ENCODE results near the gene PHLDA1.
A peak's percentile ranks its signal among the peaks of the same experiment; 100 is the strongest.

Gene PHLDA1

GRCh38 chr12:76037130-76038103, 5.8 kb upstream of the PHLDA1 start:
- peak; percentile 75 to 88 (median 84) for DNase-seq

DNA sequence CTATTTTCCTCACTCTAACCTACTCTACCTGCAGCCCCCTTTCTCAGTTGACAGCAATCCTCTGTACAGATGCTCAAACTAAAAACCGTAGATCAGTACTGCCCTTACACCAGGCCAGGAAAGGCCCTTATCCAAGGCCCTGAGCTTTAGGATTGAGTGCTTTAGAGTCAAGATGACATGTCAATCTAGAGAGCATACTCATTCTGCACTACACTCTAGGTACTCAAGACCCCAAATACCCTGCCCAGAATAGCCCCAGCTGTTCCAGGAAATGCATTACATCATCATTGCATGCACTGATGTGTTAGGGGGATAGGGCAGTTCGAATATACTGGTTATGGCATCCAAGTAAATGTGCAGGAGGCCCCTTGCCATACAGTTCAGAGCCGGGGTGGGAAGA, 3.5 kb upstream of the PHLDA1 start:
- DNase-seq = no peak

DNA sequence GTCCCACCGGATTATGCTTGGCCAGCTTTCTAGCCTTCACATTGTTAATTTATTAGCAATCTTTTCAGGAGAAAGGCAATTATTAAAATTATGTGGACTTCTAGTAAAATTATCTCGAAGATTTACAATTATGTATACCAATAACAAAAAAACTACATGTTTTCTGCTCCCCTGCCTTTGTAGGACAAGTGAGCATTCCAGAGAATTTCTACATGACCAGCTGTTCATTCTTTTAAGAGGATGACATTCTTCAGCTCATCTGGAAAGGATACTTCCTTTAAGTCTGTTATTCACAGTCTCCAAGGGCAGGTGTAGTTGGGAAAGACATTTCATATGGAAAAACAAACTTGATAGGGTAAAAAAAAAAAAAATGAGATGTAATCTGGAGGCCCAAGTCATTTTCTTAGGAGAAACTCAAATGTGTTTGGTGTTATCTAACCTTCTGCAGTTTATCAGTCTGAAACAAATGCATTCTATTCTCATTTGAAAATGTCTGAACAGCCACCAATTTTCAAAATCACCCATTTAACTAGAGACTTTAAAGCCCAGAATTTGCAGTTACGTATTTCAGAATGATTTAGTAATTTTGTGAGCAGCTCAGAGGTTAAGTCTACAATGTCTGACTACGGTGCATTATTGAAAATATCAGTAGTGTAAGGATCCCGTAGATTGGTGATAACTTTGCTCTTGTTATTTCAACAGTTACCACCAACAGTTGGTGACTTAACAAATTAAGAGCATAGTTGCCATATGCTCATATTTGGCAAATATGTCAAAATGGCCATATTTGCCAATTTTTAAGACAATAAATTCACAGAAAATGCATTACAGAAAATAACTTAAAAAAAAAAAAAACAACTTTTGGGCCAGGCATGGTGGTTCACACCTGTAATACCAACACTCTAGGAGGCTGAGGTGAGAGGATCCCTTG, 1.8 kb upstream of the PHLDA1 start:
- no peak for DNase-seq

GRCh38 chr12:76032043-76032981, 736 bp upstream of the PHLDA1 start:
- peak; percentile 75 to 79 (median 75) for DNase-seq

DNA sequence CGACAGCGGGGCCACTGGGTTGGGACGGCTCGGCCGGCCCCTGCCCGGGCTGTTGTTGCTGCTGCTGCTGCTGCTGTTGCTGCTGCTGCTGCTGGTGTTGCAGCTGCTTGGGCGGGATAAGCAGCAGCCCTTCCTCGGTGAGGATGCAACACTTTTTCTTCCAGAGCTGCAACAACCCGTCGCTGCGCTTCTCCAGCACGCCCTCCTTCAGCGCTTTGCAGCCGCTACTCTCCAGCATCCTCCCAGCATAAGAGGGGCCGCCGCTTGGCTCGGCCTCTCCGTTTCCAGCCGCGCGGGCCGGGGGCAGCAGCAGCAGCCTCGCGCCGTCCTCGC, 529 bp downstream of the PHLDA1 start:
- no peak for DNase-seq

GRCh38 chr12:76030341-76031080, 1.1 kb downstream of the PHLDA1 start:
- DNase-seq = peak; percentile 51 to 68 (median 59)

DNA sequence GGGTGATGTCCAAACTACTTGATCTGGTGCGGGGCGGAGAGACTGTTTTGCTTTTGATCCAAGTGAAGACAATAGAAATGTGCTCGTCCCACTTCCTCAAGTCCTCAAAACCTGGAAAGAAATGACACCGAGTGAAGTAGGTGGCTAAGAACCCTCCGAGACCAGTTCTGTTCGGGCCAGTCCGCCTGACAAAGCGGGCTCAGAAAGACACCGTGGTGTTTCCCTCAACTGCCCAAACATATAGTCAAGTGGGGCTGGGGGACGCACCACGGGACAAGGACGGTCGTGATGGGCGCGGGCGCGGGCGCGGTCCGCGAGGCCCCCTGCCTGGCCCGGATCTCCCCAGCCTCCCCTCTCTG, 1.6 kb downstream of the PHLDA1 start:
- peak in 2 of 3 donors; percentile 46 to 59 for DNase-seq

DNA sequence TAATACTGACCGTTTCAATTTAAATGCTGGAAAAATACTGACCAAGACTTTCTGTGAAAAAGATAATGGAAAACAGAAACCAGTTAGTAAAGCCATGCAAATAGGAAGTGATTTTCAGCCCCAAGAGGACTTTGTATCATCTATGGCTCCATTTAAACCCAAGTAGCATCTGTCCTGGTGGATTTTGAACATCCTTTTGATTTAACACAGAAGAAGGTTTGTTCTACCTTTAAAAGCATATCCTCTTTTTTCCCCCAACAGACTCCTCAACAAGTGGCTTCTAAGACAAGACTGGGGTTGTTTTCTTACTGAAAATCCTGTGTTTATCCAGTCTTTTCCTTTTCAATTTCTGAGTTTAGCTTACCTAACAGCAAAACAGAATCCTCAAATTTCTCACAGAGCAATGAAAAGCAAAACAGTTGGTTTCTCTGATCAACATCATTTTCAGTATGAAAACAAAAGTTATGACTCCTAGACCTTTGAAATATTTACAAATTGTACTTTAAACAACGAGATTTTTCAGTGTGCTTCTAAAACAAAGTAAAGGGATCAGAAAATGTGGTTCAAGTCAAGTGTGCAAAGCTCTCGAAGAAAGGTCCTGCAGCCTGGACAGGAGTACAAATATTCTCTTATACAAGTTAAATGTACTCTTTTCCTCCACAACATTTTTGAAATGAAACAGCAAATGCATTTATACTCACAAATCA, 2.9 kb downstream of the PHLDA1 start:
- DNase-seq = peak in 2 of 3 donors; percentile 29 to 39

DNA sequence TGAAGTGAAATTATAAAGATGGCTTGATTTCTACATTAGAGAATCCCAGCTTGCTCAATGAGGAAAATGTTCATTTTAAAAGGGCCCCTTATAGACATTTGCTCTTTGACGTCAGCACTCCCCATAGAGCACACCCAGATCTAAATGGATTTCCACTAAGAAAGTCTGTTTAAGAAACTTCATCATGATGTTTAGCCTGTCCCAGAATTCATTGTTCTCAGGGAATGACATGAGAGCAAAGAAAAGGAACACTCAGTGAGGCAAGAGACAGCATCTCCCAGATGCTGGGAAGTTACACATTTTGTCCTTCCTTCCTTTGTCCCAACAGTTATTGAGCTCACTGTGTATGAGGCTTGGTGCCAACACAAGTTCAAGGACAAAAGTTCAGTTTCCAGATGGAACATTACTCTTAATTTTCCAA, 4.9 kb downstream of the PHLDA1 start:
- peak in 2 of 3 donors; percentile 27 to 47 for DNase-seq

GRCh38 chr12:76025601-76026575, 5.7 kb downstream of the PHLDA1 start:
- peak in 1 of 3 donors; percentile 39 for DNase-seq

- DNase-seq = peak; percentile 59 to 80 (median 80)
Measured at GRCh38 chr12:76024942-76025600, 6.5 kb downstream of the PHLDA1 start.

GRCh38 chr12:76024102-76024781, 7.3 kb downstream of the PHLDA1 start:
- DNase-seq = no peak

DNA sequence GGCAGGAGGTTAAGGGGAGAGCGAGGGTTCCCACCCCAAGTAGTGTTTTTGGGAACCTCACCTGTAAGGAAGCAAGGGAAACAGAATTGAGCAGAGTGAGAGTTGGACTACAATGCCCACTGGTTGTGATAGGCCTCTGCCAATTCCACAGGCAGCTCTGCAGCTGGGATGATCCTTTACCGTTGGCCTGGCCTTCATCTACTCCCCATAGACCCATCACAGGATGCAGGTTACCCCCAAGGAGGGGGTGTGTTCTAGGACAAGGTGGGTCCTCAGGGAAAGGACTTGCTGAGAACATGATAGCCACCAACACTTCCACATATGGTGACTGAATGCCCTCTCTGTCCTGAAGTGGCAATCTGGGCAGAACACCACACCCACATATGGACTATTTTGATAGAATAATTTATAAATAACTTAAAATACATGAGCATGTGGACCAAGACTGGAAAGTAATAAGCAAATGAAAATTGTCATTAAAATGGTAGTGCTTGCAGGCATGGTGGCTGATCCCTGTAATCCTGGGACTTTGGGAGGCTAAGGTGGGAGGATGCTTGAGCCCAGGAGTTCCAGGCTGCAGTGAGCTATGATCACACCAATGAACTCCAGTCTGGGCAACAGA, 8.4 kb downstream of the PHLDA1 start:
- DNase-seq = no peak

DNA sequence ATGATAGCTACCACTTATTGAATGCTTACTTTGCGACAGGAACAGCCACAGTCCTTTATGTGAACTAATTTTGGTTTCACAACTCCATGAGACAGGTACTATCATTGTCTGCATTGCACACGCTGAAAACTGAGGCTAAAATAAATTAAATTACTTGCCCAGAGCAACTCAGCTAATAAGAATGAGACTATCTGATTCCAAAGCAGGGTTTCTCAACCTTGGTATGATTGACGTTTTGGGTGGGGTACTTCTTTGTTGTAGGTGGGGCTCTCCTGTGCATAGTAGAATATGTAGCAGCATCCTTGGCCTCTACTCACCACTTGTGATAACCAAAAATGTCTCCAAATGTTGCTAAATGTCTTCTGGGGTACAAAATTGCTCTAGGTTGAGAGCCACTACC, 9.1 kb downstream of the PHLDA1 start:
- DNase-seq = no peak

- peak; percentile 75 to 90 (median 90) for DNase-seq
Measured at GRCh38 chr12:76020731-76021672, 10.6 kb downstream of the PHLDA1 start.

DNA sequence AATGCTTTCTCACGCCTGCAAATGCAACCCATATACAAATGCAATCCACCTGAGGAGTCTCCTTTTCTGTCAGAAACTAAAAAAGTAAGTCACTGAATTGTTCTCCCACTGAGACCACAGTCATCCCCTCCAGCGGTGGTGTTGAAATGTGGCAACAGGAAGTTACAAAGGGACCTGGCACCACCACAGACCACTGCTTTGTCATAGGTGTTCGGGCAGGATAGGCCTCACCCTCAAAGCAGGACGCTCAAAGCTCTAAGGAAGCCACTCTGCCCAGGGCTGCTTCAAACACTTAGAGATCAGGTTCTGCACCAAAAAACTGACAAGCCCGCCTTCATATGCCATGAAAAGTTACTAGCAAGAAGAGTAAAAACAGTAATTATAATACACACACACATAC, 11.3 kb downstream of the PHLDA1 start:
- peak; percentile 57 to 69 (median 61) for DNase-seq

- DNase-seq = no peak
Measured at GRCh38 chr12:76018672-76019071, 12.9 kb downstream of the PHLDA1 start.

All from suppressor macrophage treated with lipopolysaccharide for 1 hour (primary cell).